ENCODE measurements around the gene NPDC1. TPM values are rescaled to one million over a fixed set of nuclear protein-coding genes. Genes with fewer than 3 reads are reported as not detected.

NPDC1 gene
- total and polyA plus RNA-seq, 2 of the 8 experiments (the other 6 are each of a cell fraction or from before 2014, with no cell fraction given): 26.2 to 44.1 TPM

- Histone ChIP-seq H3K14ac (ENCODE audit: insufficient read length) (no peak overlapping the region), H3K4me1 (replicated peaks in 1 of 4; ENCODE audit: control insufficient read depth in 3 of 4, insufficient read depth in 4 of 4, low read length in 3 of 4) (peaks cover 0 to 15% (median 8%) of the 10 kb centered on the region in 4 experiments; a peak in 5 of 7 replicates), H3K4me2 (ENCODE audit: insufficient read depth in 1 of 2, low read depth in 2 of 2, low read length in 2 of 2) (no peak overlapping the region), H4K8ac (ENCODE audit: extremely low read depth, insufficient read depth, low read length) (no peak overlapping the region), H2AK5ac (ENCODE audit: low read depth, low read length) (no peak overlapping the region), H2AFZ (ENCODE audit: low read length) (no peak overlapping the region), H3K18ac (ENCODE audit: extremely low read depth, low read length) (no peak overlapping the region), H3K4me3 (ENCODE audit: extremely low read depth in 1 of 4, insufficient read depth in 2 of 4, low read depth in 3 of 4, low read length in 4 of 4) (no peak overlapping the region), H3K23ac (ENCODE audit: insufficient read length) (no peak overlapping the region), H4K20me1 (replicated peaks in 1 of 2; ENCODE audit: control insufficient read depth in 1 of 2, insufficient read depth in 2 of 2, low read length in 2 of 2) (no peaks in the 10 kb centered on the region), H3K56ac (replicated peaks; ENCODE audit: insufficient read length, low read depth, low read length) (no peak overlapping the region), H3K36me3 (ENCODE audit: control insufficient read depth in 2 of 4, insufficient read depth in 4 of 4, low read length in 3 of 4) (no peaks in the 10 kb centered on the region), H4K5ac (ENCODE audit: insufficient read length, low read depth, low read length) (no peak overlapping the region), H4K91ac (replicated peaks; ENCODE audit: insufficient read length, low read length) (no peak overlapping the region), H2BK120ac (replicated peaks; ENCODE audit: low read depth, low read length) (no peak overlapping the region), H3K79me1 (ENCODE audit: low read depth, low read length) (no peaks in the 10 kb centered on the region), H2BK20ac (ENCODE audit: low read length) (no peak overlapping the region), H3K4ac (replicated peaks; ENCODE audit: insufficient read length, low read depth, low read length) (no peak overlapping the region), H3K27me3 (replicated peaks in 1 of 4; ENCODE audit: control insufficient read depth in 3 of 4, extremely low read depth in 1 of 4, insufficient read depth in 3 of 4, low read length in 3 of 4) (peaks cover 3 to 20% (median 14%) of the 10 kb centered on the region in 4 experiments; a peak in 6 of 7 replicates), H3K9ac (replicated peaks in 1 of 4; ENCODE audit: extremely low read depth in 1 of 4, low read depth in 3 of 4, low read length in 3 of 4) (no peak overlapping the region), H3K79me2 (ENCODE audit: control insufficient read depth in 1 of 2, insufficient read depth in 2 of 2, low read length in 2 of 2) (no peaks in the 10 kb centered on the region), H3K9me3 (ENCODE audit: insufficient read depth in 2 of 2, low read depth in 1 of 2, low read length in 1 of 2) (no peaks in the 10 kb centered on the region), H2BK12ac (ENCODE audit: low read depth, low read length) (no peak overlapping the region), H3K27ac (ENCODE audit: low read depth, low read length) (no peak overlapping the region), H2BK15ac (ENCODE audit: low read length) (no peak overlapping the region), H2BK5ac (ENCODE audit: low read depth, low read length) (no peak overlapping the region), H3K23me2 (ENCODE audit: low read depth, low read length) (peaks cover 5% of the 10 kb centered on the region; the same call in 1 of the 2 replicates)
- WGBS, 2 experiments (ENCODE audit: extremely low coverage in 1 of 2, insufficient coverage in 1 of 2, insufficient read length in 1 of 2, insufficient replicate concordance in 2 of 2, low coverage in 1 of 2, low lambda C conversion rate in 2 of 2, missing lambda C conversion rate in 1 of 2): 80% methylated on average over 9 of the region's 9 CpGs; no CpG with 5 or more reads in 1 of the 2 experiments
- ChIA-PET CTCF (ENCODE audit: partially characterized antibody) (interaction anchor here (1.0 to 8.6 kb wide), 10 partner anchors 9 to 111 kb away, joined by 3 to 156 read pairs (median 4); partner anchors contain the start of gene SAPCD2), POLR2A (ENCODE audit: partially characterized antibody) (interaction anchor here (0.6 kb wide), 1 partner anchor 28 kb away, joined by 3 read pairs; the partner anchor contains the start of gene MAN1B1)
- FAIRE-seq (no peak), DNase-seq (ENCODE audit: low read depth in 1 of 2, low spot score in 2 of 2) (no peak)
- TF ChIP-seq CTBP2 (IDR thresholded peaks at IDR 0.05; ENCODE audit: borderline replicate concordance, insufficient read depth, insufficient read length, low read length) (no peak), SRF (IDR thresholded peaks at IDR 0.05; ENCODE audit: low read depth, low read length) (no peak), RAD21 (IDR thresholded peaks at IDR 0.05 in 1 of 2, conservative IDR thresholded peaks at IDR 0.05 in 1 of 2; ENCODE audit: low read depth in 2 of 2, low read length in 2 of 2) (no peak), SIX5 (IDR thresholded peaks at IDR 0.05; ENCODE audit: low read depth, low read length) (no peak), ZNF274 (IDR thresholded peaks at IDR 0.05; ENCODE audit: borderline replicate concordance, extremely low read depth, low read length) (no peak), ATF2 (IDR thresholded peaks at IDR 0.05; ENCODE audit: low read length) (no peak), SP4 (IDR thresholded peaks at IDR 0.05; ENCODE audit: low read length) (no peak), EP300 (IDR thresholded peaks at IDR 0.05; ENCODE audit: borderline replicate concordance in 1 of 2, low read depth in 2 of 2, low read length in 2 of 2) (no peak), HDAC6 (IDR thresholded peaks at IDR 0.05; ENCODE audit: low read depth, low read length) (no peak), JUND (IDR thresholded peaks at IDR 0.05; ENCODE audit: low read length) (no peak)
Observed at GRCh38 chr9:137058521-137059234, 12.7 kb upstream of the NPDC1 start.
